Heart left ventricle (tissue), 16 donors: ENCODE measurements around the gene LRRK2. TPM values are rescaled to one million over a fixed set of nuclear protein-coding genes. Genes with fewer than 3 reads are reported as not detected.

Experiments
- ATAC-seq, 4 donors: fragments of 200-7000 bp; cut with Tn5 transposase; one replicate each; pipeline ENCODE4 v1.9.1; 2020 to 2022; ENCODE audit warnings: moderate library complexity in 4 of 4, mild to moderate bottlenecking in 3 of 4, moderate number of reproducible peaks in 1 of 4
- DNase-seq, 5 donors: peaks; one replicate each; pipeline ENCODE4 v3.0.0-alpha.2; 2020
- H3K27ac ChIP-seq, 12 donors: fragments of 200-600 bp; sonication (generic) in 4 of 12; one replicate each; pipeline versions ENCODE4 v1.5.0 to v1.8.0; 2016 to 2022; ENCODE audit warnings: mild to moderate bottlenecking in 2 of 12
- H3K27me3 ChIP-seq, 9 donors: fragments of 200-600 bp; sonication (generic) in 2 of 9; one replicate each; pipeline versions ENCODE4 v1.5.1 to v1.8.0; 2016 to 2022; ENCODE audit warnings: mild to moderate bottlenecking in 3 of 9
- H3K36me3 ChIP-seq, 9 donors: fragments of 200-600 bp; sonication (generic) in 2 of 9; one replicate each; pipeline versions ENCODE4 v1.5.0 to v1.8.0; 2018 to 2022; ENCODE audit warnings: mild to moderate bottlenecking in 2 of 9
- H3K4me1 ChIP-seq, 12 donors: fragments of 200-600 bp; sonication (generic) in 4 of 12; one replicate each; pipeline versions ENCODE4 v1.5.0 to v1.8.0; 2016 to 2022; ENCODE audit warnings: mild to moderate bottlenecking in 3 of 12
- H3K4me3 ChIP-seq, 12 donors: fragments of 200-600 bp; sonication (generic) in 4 of 12; one replicate each; pipeline versions ENCODE4 v1.5.0 to v1.8.0; 2017 to 2022; ENCODE audit warnings: mild to moderate bottlenecking in 9 of 12, moderate library complexity in 4 of 12
- H3K9me3 ChIP-seq, 12 donors: fragments of 200-600 bp; sonication (generic) in 4 of 12; one replicate each; pipeline versions ENCODE4 v1.5.0 to v1.8.0; 2016 to 2022; ENCODE audit warnings: mild to moderate bottlenecking in 1 of 12
- POLR2A ChIP-seq, 2 donors: fragments of 450-650 bp; IDR thresholded peaks; one replicate each; pipeline ENCODE4 v1.6.1; 2017; ENCODE audit warnings: antibody characterized with exemption in 2 of 2, mild to moderate bottlenecking in 2 of 2, moderate library complexity in 2 of 2
- WGBS, 4 donors: extraction: QIAGEN DNeasy Blood & Tissue Kit in 2 of 4; methylation state at CpG; one replicate each; pipeline versions ENCODE4 v1.1.5 to v1.1.7; 2013 to 2018; 5-methylcytosine and 5-hydroxymethylcytosine counted together
- intact Hi-C, 10 donors: fragments of 100-400 bp; cut with DNase I; formaldehyde crosslinking; loops; one replicate each; pipeline versions ENCODE4 v1.11.1 to v1.14.2; 2022
- polyA plus RNA-seq, 2 donors: library from polyadenylated mRNA; stranded (reverse); fragments of 200-250 nt; gene quantifications; one replicate each; pipeline ENCODE4 v1.2.3, GENCODE V29; 2013
- total RNA-seq, 9 donors: library from RNA; depleted of rRNA in 2 of 9; stranded (reverse); fragments of >200 nt in 2 of 9; fragmentation: NEBNext Ultra II Directional in 3 of 9; extraction: Animal tissue kit (Norgen Biotek cat#: 25700) in 3 of 9; gene quantifications; one replicate each; pipeline versions ENCODE4 v1.1.0 to v1.2.4, GENCODE V29; 2016 to 2023
- TF ChIP-seq, protein P1 (sequence below), 12 donors: fragments of 200-600 bp; sonication (generic) in 4 of 12; IDR thresholded peaks; one replicate each; pipeline versions ENCODE4 v1.5.0 to v1.8.0; 2018 to 2022; ENCODE audit warnings: antibody characterized with exemption in 12 of 12, mild to moderate bottlenecking in 5 of 12
- donor health status: ischemic (EF 13 %, LVEDD 7.1; RV severe dilation, severe dysfunction).
- donor health status: healthy with polysubstance abuse.
- donor health status: DM: no; HTN: yes; CAD: no.
- donor health status: DM: no; HTN: no; CAD: no.
- donor health status: ischemic (EF 25% LVEDD 6.9; RV normal size, moderate dysfunction).
- donor health status: ischemic (EF 25% LVEDD 5.7; RV mildly dilated, moderate dysfunction).
- donor health status: healthy.
- donor health status: DM: yes; HTN: yes; CAD: no.
- donor health status: ischemic (EF 35%, LVEDD 5.7; RV mildly dilated, moderate dysfunction).
- donor health status: nonischemic (EF 11% LVEDD 7.7; RV severe dilation, severe dysfunction).
- donor health status: DM: yes; HTN: yes; CAD: no.
- donor health status: PGD.
- donor health status: ischemic (EF 29% LVEDD 5.4; RV normal size, mild dysfunction).
- donor health status: nonischemic (EF 23%, LVEDD 6.1; RV moderate dilation, normal function).

LRRK2 gene
- total and polyA plus RNA-seq, 11 donors, result 0.72 to 12.3 (median 5.0) TPM

DNA sequence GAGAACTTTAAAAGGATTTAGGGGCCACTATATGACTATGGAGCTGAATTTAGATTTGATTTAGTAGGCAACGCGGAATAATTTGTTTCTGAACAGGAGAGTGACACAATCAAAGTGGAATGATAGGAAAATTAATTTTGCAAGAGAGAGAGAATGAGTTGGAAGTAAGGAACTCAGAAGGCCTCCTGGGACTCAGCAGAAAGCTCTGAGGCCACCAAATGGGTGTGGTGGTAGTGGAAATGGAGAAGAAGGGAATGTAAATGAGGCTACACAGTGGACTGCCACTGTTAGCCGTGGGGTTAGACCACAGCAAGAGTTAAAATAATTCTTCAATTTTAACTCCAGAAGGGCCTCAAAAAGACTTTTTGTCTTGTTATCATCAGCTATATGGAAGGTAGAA lies 102.7 kb downstream of the LRRK2 start:
- ATAC-seq (no peak), DNase-seq (no peak)
- Histone ChIP-seq H3K27ac (no peak overlapping the region), H3K4me3 (no peak overlapping the region), H3K36me3 (peaks cover 0 to 73% (median 46%) of the 10 kb centered on the region in 9 donors), H3K27me3 (no peaks in the 10 kb centered on the region), H3K9me3 (peaks cover 0 to 21% (median 12%) of the 10 kb centered on the region in 12 donors), H3K4me1 (no peaks in the 10 kb centered on the region)
- intact Hi-C loops, result loop anchor here in 1 of 10 donors (10.0 kb wide), 1 partner anchor 53 kb away; no protein-coding TSS in a partner anchor
- TF ChIP-seq POLR2A (IDR thresholded peaks at IDR 0.05), result no peak
- TF ChIP-seq, protein P1, sequence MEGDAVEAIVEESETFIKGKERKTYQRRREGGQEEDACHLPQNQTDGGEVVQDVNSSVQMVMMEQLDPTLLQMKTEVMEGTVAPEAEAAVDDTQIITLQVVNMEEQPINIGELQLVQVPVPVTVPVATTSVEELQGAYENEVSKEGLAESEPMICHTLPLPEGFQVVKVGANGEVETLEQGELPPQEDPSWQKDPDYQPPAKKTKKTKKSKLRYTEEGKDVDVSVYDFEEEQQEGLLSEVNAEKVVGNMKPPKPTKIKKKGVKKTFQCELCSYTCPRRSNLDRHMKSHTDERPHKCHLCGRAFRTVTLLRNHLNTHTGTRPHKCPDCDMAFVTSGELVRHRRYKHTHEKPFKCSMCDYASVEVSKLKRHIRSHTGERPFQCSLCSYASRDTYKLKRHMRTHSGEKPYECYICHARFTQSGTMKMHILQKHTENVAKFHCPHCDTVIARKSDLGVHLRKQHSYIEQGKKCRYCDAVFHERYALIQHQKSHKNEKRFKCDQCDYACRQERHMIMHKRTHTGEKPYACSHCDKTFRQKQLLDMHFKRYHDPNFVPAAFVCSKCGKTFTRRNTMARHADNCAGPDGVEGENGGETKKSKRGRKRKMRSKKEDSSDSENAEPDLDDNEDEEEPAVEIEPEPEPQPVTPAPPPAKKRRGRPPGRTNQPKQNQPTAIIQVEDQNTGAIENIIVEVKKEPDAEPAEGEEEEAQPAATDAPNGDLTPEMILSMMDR (IDR thresholded peaks at IDR 0.05), result no peak
- 87 to 93% (median 92%) methylated on average over 3 of the region's 3 CpGs for WGBS, 4 donors

DNA sequence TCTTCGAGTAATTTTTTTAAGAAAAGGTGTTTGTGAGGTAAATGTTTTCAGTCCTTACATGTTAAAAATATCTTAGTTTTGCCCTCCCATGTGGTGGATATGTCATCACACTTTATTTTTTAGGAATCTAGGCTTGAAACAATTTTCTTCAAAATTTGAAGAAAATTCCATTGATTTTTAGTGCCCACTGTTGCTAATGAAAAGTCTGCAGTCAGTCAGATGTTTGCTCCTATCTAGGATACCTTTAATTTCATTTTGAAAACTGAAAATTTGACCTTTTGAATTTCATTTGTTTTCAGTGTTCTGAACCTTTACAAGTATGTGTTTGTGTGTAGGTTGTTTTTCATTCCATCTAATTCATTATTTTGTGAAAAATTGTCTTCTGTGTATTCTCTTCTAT lies 105.4 kb downstream of the LRRK2 start:
- Histone ChIP-seq H3K4me1 (no peaks in the 10 kb centered on the region), H3K27me3 (no peaks in the 10 kb centered on the region), H3K4me3 (no peak overlapping the region), H3K9me3 (peaks cover 0 to 21% (median 12%) of the 10 kb centered on the region in 12 donors), H3K36me3 (peaks cover 0 to 68% (median 36%) of the 10 kb centered on the region in 9 donors), H3K27ac (no peak overlapping the region)
- 73 to 89% (median 77%) methylated on average over 1 of the region's 1 CpG for WGBS, 4 donors
- no peak for ATAC-seq
- TF ChIP-seq POLR2A (IDR thresholded peaks at IDR 0.05), result no peak
- TF ChIP-seq, protein P1 (IDR thresholded peaks at IDR 0.05), result no peak
- intact Hi-C loops, result no loop called here
- no peak for DNase-seq

DNA sequence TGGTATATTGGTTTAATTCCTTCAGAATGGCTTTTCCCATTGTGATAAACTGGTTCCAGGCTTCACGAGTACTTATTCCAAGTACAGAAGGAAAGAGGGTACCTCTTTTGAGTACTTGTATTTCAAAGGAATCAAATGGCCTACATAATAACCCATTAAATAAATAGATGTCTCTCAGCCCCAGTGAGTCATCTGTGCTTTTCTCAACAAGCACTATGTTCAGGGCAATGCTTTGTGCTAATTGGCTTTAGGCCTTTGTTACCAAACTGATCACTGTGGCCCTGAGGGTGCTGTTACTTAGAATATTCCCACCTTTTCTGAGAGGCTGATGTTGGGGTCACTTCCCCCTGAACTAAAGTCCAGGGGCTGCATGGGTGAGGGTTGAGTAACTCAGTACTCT lies 107.1 kb downstream of the LRRK2 start:
- H3K36me3 ChIP-seq, result peaks cover 0 to 73% (median 43%) of the 10 kb centered on the region in 9 donors

DNA sequence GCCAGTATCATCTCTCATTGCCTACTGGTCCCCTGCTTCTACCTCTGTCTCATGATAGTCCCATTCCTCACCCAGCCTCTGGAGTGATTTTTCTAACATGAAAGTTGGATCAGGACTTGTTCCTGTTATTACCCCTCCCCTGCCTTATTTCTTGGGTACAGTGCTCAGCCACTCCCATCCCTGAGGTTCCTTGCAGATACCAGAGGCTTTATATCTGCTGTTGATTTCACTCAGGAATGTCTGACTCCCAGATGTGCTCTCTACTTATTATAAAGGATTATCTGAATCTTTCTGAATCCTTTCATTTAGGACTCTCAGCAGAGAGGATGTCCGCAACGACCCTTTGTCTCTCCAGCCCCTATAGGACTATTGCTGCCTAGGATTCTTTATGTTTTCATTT lies 111.2 kb downstream of the LRRK2 start:
- DNase-seq (no peak), ATAC-seq (no peak)
- intact Hi-C loops, result loop anchor here in 3 of 10 donors (5.0 kb wide), 2 partner anchors 581 to 586 kb away; no protein-coding TSS in a partner anchor
- Histone ChIP-seq H3K4me1 (peaks cover 0 to 15% (median 0%) of the 10 kb centered on the region in 12 donors), H3K9me3 (peaks cover 0 to 5% (median 0%) of the 10 kb centered on the region in 12 donors), H3K4me3 (no peak overlapping the region), H3K36me3 (peaks cover 0 to 70% (median 34%) of the 10 kb centered on the region in 9 donors), H3K27me3 (no peaks in the 10 kb centered on the region), H3K27ac (no peak overlapping the region)
- WGBS, 4 donors, result 74 to 84% (median 78%) methylated on average over 2 of the region's 2 CpGs
- TF ChIP-seq POLR2A (IDR thresholded peaks at IDR 0.05), result no peak
- TF ChIP-seq, protein P1 (IDR thresholded peaks at IDR 0.05), result no peak

More for the DNA sequence above, 107.1 kb downstream of the LRRK2 start:
- no peak for DNase-seq
- Histone ChIP-seq H3K4me3 (no peak overlapping the region), H3K27me3 (no peaks in the 10 kb centered on the region), H3K4me1 (peaks cover 0 to under 1% (median 0%) of the 10 kb centered on the region in 12 donors), H3K27ac (no peak overlapping the region), H3K9me3 (peaks cover 0 to 21% (median 12%) of the 10 kb centered on the region in 12 donors)
- 81 to 90% (median 85%) methylated on average over 1 of the region's 1 CpG for WGBS, 4 donors
- TF ChIP-seq POLR2A (IDR thresholded peaks at IDR 0.05), result no peak
- TF ChIP-seq, protein P1 (IDR thresholded peaks at IDR 0.05), result no peak
- ATAC-seq, result no peak
- intact Hi-C loops, result no loop called here
